PC-3 (cell line): ENCODE data around the gene POLRMT. TPM values are rescaled to one million over a fixed set of nuclear protein-coding genes. Genes with fewer than 3 reads are reported as not detected.
A peak's percentile ranks its signal among the peaks of the same experiment; 100 is the strongest.

Source experiments
- ATAC-seq: fragments of 200-7000 bp; cut with Tn5 transposase; 2 replicates; pipeline ENCODE4 v1.9.1; 2020; ENCODE audit warnings: mild to moderate bottlenecking, moderate library complexity
- BruUV-seq: library from RNA; stranded (reverse); fragments of 400-500 nt; replicated peaks from 2 replicates; lab custom pipeline; 2021; lab: Mats Ljungman, UMichigan
- CTCF ChIA-PET: fragments of 300-600 bp; sonication (Branson Sonifier 250); formaldehyde crosslinking; loops from one replicate; lab custom pipeline; 2022; ENCODE audit warnings: antibody characterized with exemption; lab: Charles Lee
- POLR2A ChIA-PET: fragments of 300-600 bp; sonication (Branson Sonifier 250); formaldehyde crosslinking; loops from one replicate; lab custom pipeline; 2022; ENCODE audit warnings: antibody characterized with exemption; ENCODE audit not compliant: unreplicated experiment; lab: Charles Lee
- DNase-seq: peaks from one replicate; pipeline ENCODE4 v3.0.0-alpha.2; 2015
- H2AFZ ChIP-seq: fragments of 300-600 bp; sonication (generic); 2 replicates; pipeline ENCODE4 v1.6.0; 2016; ENCODE audit warnings: antibody characterized with exemption, low read length
- H3F3A ChIP-seq: fragments of 300-600 bp; sonication (generic); one replicate; pipeline ENCODE4 v1.6.0; 2017; ENCODE audit warnings: antibody characterized with exemption, low read length, control low read depth, mild to moderate bottlenecking; ENCODE audit not compliant: unreplicated experiment
- H3K27ac ChIP-seq: fragments of 300-600 bp; sonication (generic); 2 replicates; pipeline ENCODE4 v1.5.1; 2016; ENCODE audit warnings: mild to moderate bottlenecking, low read length
- H3K27me3 ChIP-seq: fragments of 300-600 bp; sonication (generic); 2 replicates; pipeline ENCODE4 v1.6.1; 2016; ENCODE audit warnings: low read length, mixed read lengths
- H3K36me3 ChIP-seq: fragments of 300-600 bp; sonication (generic); 2 replicates; pipeline ENCODE4 v1.6.1; 2016; ENCODE audit warnings: low read depth, mixed run types, low read length, mixed read lengths
- H3K4me1 ChIP-seq: fragments of 300-600 bp; sonication (generic); 2 replicates; pipeline ENCODE4 v1.5.1; 2016; ENCODE audit warnings: low read length; ENCODE audit not compliant: insufficient read depth
- H3K4me2 ChIP-seq: fragments of 300-600 bp; sonication (generic); 2 replicates; pipeline ENCODE4 v1.6.0; 2016; ENCODE audit warnings: low read length
- H3K4me3 ChIP-seq: fragments of 300-600 bp; sonication (generic); 2 replicates; pipeline ENCODE4 v1.5.1; 2016; ENCODE audit warnings: mild to moderate bottlenecking, low read length, mixed read lengths
- H3K79me2 ChIP-seq: fragments of 300-600 bp; sonication (generic); 2 replicates; pipeline ENCODE4 v1.6.1; 2017; ENCODE audit warnings: low read length, mixed read lengths
- H3K9ac ChIP-seq: fragments of 300-600 bp; sonication (generic); 2 replicates; pipeline ENCODE4 v1.6.0; 2016; ENCODE audit warnings: mild to moderate bottlenecking, low read length
- H3K9me2 ChIP-seq: fragments of 300-600 bp; sonication (generic); replicated peaks from 2 replicates; pipeline ENCODE4 v1.6.1; 2016; ENCODE audit warnings: mixed run types, low read length, mixed read lengths
- H3K9me3 ChIP-seq: fragments of 300-600 bp; sonication (generic); 2 replicates; pipeline ENCODE4 v1.6.1; 2016; ENCODE audit warnings: low read length, mixed read lengths
- H4K20me1 ChIP-seq: fragments of 300-600 bp; sonication (generic); 2 replicates; pipeline ENCODE4 v1.6.1; 2016; ENCODE audit warnings: low read length, mixed read lengths
- EZH2 ChIP-seq: fragments of 300-600 bp; sonication (generic); IDR thresholded peaks from one replicate; pipeline ENCODE4 v1.6.1; 2017; ENCODE audit warnings: antibody characterized with exemption, mild to moderate bottlenecking, low read length; ENCODE audit not compliant: unreplicated experiment
- EZH2phosphoT487 ChIP-seq: fragments of 300-600 bp; sonication (generic); IDR thresholded peaks from 2 replicates; pipeline ENCODE4 v1.6.1; 2018; ENCODE audit warnings: mild to moderate bottlenecking, antibody characterized with exemption, low read length, borderline replicate concordance
- intact Hi-C: fragments of 100-400 bp; cut with micrococcal nuclease; formaldehyde crosslinking; loops from 2 replicates; pipeline ENCODE4 v1.9.0; 2023
- total RNA-seq: library from RNA; depleted of rRNA; stranded (reverse); fragments of >200 nt; gene quantifications from 2 replicates; pipeline ENCODE4 v1.2.3, GENCODE V29; 2014
- TF ChIP-seq, protein P1 (sequence below): fragments of 300-600 bp; sonication (generic); conservative IDR thresholded peaks from 2 replicates; pipeline ENCODE4 v1.5.1; 2017; ENCODE audit warnings: antibody characterized with exemption, low read depth, mild to moderate bottlenecking, low read length

POLRMT gene
- total RNA-seq, 1 experiment from 2014 or later: 60.5 TPM

DNA sequence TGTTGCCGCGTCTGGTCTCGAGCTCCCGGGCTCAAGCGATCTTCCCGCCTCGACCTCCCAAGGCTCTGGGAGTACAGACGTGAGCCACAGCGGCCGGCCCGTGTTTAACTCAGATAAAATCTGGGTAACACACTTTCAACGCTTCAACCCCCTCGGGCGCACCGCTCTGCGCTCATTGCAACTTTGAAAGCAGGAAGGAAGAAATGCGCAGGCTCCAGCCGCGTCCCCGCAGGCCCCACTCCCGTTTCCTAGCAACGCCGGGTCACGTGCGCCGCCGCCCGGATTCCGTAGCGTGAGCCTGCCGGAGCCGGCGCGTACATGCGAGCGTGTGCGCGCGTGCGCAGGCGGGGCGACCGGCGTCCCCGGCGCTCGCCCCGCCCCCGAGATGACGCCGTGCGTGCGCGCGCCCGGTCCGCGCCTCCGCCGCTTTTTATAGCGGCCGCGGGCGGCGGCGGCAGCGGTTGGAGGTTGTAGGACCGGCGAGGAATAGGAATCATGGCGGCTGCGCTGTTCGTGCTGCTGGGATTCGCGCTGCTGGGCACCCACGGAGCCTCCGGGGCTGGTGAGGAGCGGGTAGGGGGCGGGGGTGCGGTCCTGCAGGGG is 61.1 kb downstream of the POLRMT start, which contains the start of gene BSG:
TSS of gene BSG (plus strand) at position 457 of the 603 bp plus-strand sequence. CDS start at position 496, 39 bp downstream.
- H3K4me3 ChIP-seq: peak within 1 kb of the TSS; percentile 93
- H3K4me1 ChIP-seq: peaks cover 20% of the 10 kb centered on the region
- H3K9me2 ChIP-seq: no peaks in the 10 kb centered on the region
- H3K27ac ChIP-seq: peak within 1 kb of the TSS; percentile 44
- BruUV-seq: no TSS peak
- H3K36me3 ChIP-seq: no peaks in the 10 kb centered on the region
- ChIA-PET POLR2A (interaction anchor here (0.6 kb wide), 1 partner anchor 109 kb away, joined by 4 read pairs; no protein-coding TSS in a partner anchor), CTCF (no interaction called here)
- no peaks in the 10 kb centered on the region for H3K27me3 ChIP-seq
- H3K79me2 ChIP-seq: peaks cover 48% of the 10 kb centered on the region
- intact Hi-C loops: loop anchor here (10.0 kb wide), 1 partner anchor 63 kb away; the partner anchor contains the start of genes FGF22 and POLRMT
- no peaks in the 10 kb centered on the region for H3K9me3 ChIP-seq
- ATAC-seq (peak; percentile 45), DNase-seq (peak; percentile 95)
- H3K9ac ChIP-seq: peak within 1 kb of the TSS; percentile 97
- H4K20me1 ChIP-seq: peaks cover 36% of the 10 kb centered on the region
- no peaks in the 10 kb centered on the region for H3F3A ChIP-seq
- H2AFZ ChIP-seq: peak within 1 kb of the TSS; percentile 68
- TF ChIP-seq EZH2: no peak
- TF ChIP-seq, protein P1, sequence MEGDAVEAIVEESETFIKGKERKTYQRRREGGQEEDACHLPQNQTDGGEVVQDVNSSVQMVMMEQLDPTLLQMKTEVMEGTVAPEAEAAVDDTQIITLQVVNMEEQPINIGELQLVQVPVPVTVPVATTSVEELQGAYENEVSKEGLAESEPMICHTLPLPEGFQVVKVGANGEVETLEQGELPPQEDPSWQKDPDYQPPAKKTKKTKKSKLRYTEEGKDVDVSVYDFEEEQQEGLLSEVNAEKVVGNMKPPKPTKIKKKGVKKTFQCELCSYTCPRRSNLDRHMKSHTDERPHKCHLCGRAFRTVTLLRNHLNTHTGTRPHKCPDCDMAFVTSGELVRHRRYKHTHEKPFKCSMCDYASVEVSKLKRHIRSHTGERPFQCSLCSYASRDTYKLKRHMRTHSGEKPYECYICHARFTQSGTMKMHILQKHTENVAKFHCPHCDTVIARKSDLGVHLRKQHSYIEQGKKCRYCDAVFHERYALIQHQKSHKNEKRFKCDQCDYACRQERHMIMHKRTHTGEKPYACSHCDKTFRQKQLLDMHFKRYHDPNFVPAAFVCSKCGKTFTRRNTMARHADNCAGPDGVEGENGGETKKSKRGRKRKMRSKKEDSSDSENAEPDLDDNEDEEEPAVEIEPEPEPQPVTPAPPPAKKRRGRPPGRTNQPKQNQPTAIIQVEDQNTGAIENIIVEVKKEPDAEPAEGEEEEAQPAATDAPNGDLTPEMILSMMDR: no peak
- H3K4me2 ChIP-seq: peak within 1 kb of the TSS; percentile 98

DNA sequence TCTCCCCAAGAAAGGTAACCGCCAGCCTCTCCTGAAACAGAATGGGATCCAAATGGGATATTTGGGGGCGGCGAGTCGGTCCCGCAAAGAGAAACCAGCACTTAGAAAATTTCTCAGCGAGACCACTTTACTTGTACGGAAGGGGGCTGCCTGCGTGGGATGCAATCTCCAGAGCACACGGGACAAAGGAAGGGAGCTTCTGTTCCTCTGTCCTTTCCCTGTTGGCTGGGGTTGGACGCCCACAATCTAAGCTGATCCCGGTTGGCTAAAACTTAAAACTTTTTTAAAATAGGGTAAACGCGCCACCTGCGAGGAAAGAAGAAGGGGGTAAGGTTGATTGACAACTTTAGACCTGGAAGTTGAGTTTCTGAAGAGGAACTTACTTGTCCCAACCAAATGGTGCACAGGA is 61.8 kb downstream of the POLRMT start:
- ATAC-seq (peak; percentile 21), DNase-seq (peak; percentile 56)
- no peak for TF ChIP-seq EZH2
- ChIA-PET CTCF (interaction anchor here (0.5 kb wide), 1 partner anchor 198 kb away, joined by 7 read pairs; no protein-coding TSS in a partner anchor), POLR2A (interaction anchor here (0.6 kb wide), 1 partner anchor 110 kb away, joined by 4 read pairs; no protein-coding TSS in a partner anchor)
- Histone ChIP-seq H3K27me3 (no peaks in the 10 kb centered on the region), H3K27ac (peak overlapping the region; percentile 44), H3K79me2 (peaks cover 41% of the 10 kb centered on the region), H3K9me2 (no peaks in the 10 kb centered on the region), H3K36me3 (no peaks in the 10 kb centered on the region), H3K4me1 (peaks cover 15% of the 10 kb centered on the region), H2AFZ (peak overlapping the region; percentile 68), H3K4me3 (peak overlapping the region; percentile 72), H3K9ac (peak overlapping the region; percentile 64), H4K20me1 (peaks cover 30% of the 10 kb centered on the region), H3K9me3 (no peaks in the 10 kb centered on the region), H3K4me2 (peak overlapping the region; percentile 86), H3F3A (no peaks in the 10 kb centered on the region)
- intact Hi-C loops: loop anchor here (10.0 kb wide), 1 partner anchor 63 kb away; the partner anchor contains the start of genes FGF22 and POLRMT
- no TSS peak for BruUV-seq

DNA sequence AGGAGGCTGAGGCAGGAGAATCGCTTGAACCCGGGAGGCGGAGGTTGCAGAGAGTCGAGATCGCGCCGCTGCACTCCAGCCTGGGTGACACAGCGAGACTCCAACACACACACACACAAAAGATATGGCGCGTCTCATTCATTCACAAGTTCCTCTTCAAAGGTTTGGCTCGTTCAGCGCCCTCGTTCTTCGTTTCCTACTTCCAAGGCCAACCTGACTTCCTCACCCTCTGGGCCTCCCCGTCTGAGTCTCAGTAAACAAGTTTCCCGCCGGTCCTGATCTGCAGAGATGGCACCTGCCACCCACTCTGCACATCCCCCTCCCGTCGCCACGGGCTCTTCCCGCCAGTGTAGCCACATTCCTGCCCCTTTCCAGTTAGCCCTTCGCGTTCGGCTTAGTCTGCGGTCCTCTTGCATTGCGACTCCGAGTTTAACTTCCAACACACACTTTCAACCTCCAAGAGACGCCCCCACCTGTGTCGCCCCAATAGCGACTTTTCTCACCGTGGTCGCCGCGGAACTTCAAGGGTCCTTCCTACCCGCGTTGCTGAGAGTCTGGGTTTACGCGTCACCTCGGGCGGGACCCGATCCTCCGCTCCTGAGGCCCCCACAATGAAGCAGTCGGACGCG is 62.3 kb downstream of the POLRMT start:
- Histone ChIP-seq H3K4me2 (peak overlapping the region; percentile 86), H3F3A (no peaks in the 10 kb centered on the region), H3K27ac (peak overlapping the region; percentile 44), H3K36me3 (no peaks in the 10 kb centered on the region), H3K4me3 (peak overlapping the region; percentile 72), H3K27me3 (no peaks in the 10 kb centered on the region), H3K9ac (peak overlapping the region; percentile 64), H3K9me2 (no peaks in the 10 kb centered on the region), H3K9me3 (no peaks in the 10 kb centered on the region), H3K79me2 (peaks cover 36% of the 10 kb centered on the region), H3K4me1 (peaks cover 10% of the 10 kb centered on the region), H4K20me1 (peaks cover 26% of the 10 kb centered on the region), H2AFZ (peak overlapping the region; percentile 68)
- intact Hi-C loops: loop anchor here (10.0 kb wide), 1 partner anchor 64 kb away; the partner anchor contains the start of genes FGF22 and POLRMT
- TSS peak; percentile 82 for BruUV-seq
- TF ChIP-seq, protein P1: no peak
- TF ChIP-seq EZH2phosphoT487 (no peak), EZH2 (no peak)
- DNase-seq: peak; percentile 68
- ATAC-seq: peak; percentile 13
- ChIA-PET CTCF (interaction anchor here (0.5 kb wide), 1 partner anchor 199 kb away, joined by 7 read pairs; no protein-coding TSS in a partner anchor), POLR2A (no interaction called here)
